ENCODE data around the gene ATP6V1F.

The ATP6V1F gene

GRCh38 chr7:128915271-128915819, 52.7 kb downstream of the ATP6V1F start:
- H3K36me3 ChIP-seq (ENCODE audit: insufficient read depth, low read length), result no peaks in the 10 kb centered on the region
- no peak overlapping the region for H3K4me3 ChIP-seq (ENCODE audit: low read length)
- peaks cover 77% of the 10 kb centered on the region for H3K27me3 ChIP-seq (ENCODE audit: insufficient read depth, low read length)

More at GRCh38 chr7:128915271-128915819, 52.7 kb downstream of the ATP6V1F start:
- H3K4me1 ChIP-seq (ENCODE audit: insufficient read depth, low read length), result no peaks in the 10 kb centered on the region
- H2AFZ ChIP-seq (ENCODE audit: low read depth, low read length), result no peak overlapping the region
- H3K9me3 ChIP-seq (ENCODE audit: low read length), result peaks cover 10% of the 10 kb centered on the region
